Activated CD8-positive, alpha-beta memory T cell treated with anti-CD3 and anti-CD28 coated beads for 1 hour (primary cell): ENCODE measurements around the gene OR51V1.
"Not testable (repeated sequence)": the region's sequence is repeated elsewhere in the genome, so short reads cannot be mapped to it uniquely, and the experiment has no call there.

Experiments
- DNase-seq, 2 donors: peaks; one replicate each; pipeline ENCODE4 v3.0.0-alpha.2; 2020; ENCODE audit warnings: low read depth in 1 of 2; ENCODE audit errors: extremely low read depth in 1 of 2

Gene OR51V1

GRCh38 chr11:5200582-5200981, at the start of gene OR51V1:
TSS of gene OR51V1 (minus strand) at chr11:5200682. CDS start at chr11:5200682, 0 bp downstream.
- DNase-seq = no peak

GRCh38 chr11:5249807-5250396, 49.4 kb upstream of the OR51V1 start, which contains the start of gene HBG1:
TSS of gene HBG1 (minus strand) at chr11:5249857. CDS start at chr11:5249804, 53 bp downstream.
- not testable (repeated sequence) for DNase-seq

GRCh38 chr11:5248498-5248897, 48.0 kb upstream of the OR51V1 start:
- DNase-seq = not testable (repeated sequence)

GRCh38 chr11:5247472-5248192, 47.1 kb upstream of the OR51V1 start:
- no peak for DNase-seq

- DNase-seq = no peak
These were observed 46.4 kb upstream of the OR51V1 start for GRCh38 chr11:5246772-5247471.

GRCh38 chr11:5245155-5245554, 44.7 kb upstream of the OR51V1 start:
- no peak for DNase-seq

- no peak for DNase-seq
These were observed 43.3 kb upstream of the OR51V1 start for GRCh38 chr11:5243816-5244180.

- DNase-seq = no peak
These were observed 42.7 kb upstream of the OR51V1 start for GRCh38 chr11:5242933-5243815.

- no peak for DNase-seq
These were observed 41.7 kb upstream of the OR51V1 start for GRCh38 chr11:5242208-5242607.

- no peak for DNase-seq
These were observed 41.0 kb upstream of the OR51V1 start for GRCh38 chr11:5241458-5241857.

- DNase-seq = no peak
These were observed 40.0 kb upstream of the OR51V1 start for GRCh38 chr11:5240458-5240857.

GRCh38 chr11:5240056-5240455, 39.6 kb upstream of the OR51V1 start:
- no peak for DNase-seq

- DNase-seq = no peak
These were observed 38.6 kb upstream of the OR51V1 start for GRCh38 chr11:5239046-5239445.

GRCh38 chr11:5238486-5238885, 38.0 kb upstream of the OR51V1 start:
- no peak for DNase-seq

- DNase-seq = no peak
These were observed 36.9 kb upstream of the OR51V1 start for GRCh38 chr11:5237420-5237819.

- no peak for DNase-seq
These were observed 35.0 kb upstream of the OR51V1 start for GRCh38 chr11:5235364-5236095.

GRCh38 chr11:5234381-5234834, 33.9 kb upstream of the OR51V1 start, which contains the start of gene HBD:
TSS of gene HBD (minus strand) at chr11:5234483. CDS start at chr11:5234433, 50 bp downstream.
- DNase-seq = no peak

GRCh38 chr11:5233307-5233706, 32.8 kb upstream of the OR51V1 start:
- DNase-seq = no peak

- DNase-seq = no peak
These were observed 32.3 kb upstream of the OR51V1 start for GRCh38 chr11:5232821-5233220.

GRCh38 chr11:5232176-5232575, 31.7 kb upstream of the OR51V1 start:
- no peak for DNase-seq
